Activated CD4-positive, alpha-beta T cell treated with anti-CD3 and anti-CD28 coated beads, Interleukin-2, amount 10 ng/mL, durations not matched to agents 24 days and 14 days (primary cell): ENCODE data around the gene SUMF2. TPM values are rescaled to one million over a fixed set of nuclear protein-coding genes. Genes with fewer than 3 reads are reported as not detected.
"Not testable (repeated sequence)": the region's sequence is repeated elsewhere in the genome, so short reads cannot be mapped to it uniquely, and the experiment has no call there.

Source experiments
- DNase-seq: peaks from one replicate; pipeline ENCODE4 v3.0.0; 2022
- H3K27ac Mint-ChIP-seq: one replicate; pipeline ENCODE4 v1.8.0; 2022; ENCODE audit warnings: mild to moderate bottlenecking, mixed read lengths
- H3K27me3 Mint-ChIP-seq: one replicate; pipeline ENCODE4 v1.8.0; 2022; ENCODE audit warnings: mixed read lengths
- H3K36me3 Mint-ChIP-seq: one replicate; pipeline ENCODE4 v1.8.0; 2022; ENCODE audit warnings: low read depth, mild to moderate bottlenecking, mixed read lengths
- H3K4me1 Mint-ChIP-seq: one replicate; pipeline ENCODE4 v1.8.0; 2021; ENCODE audit warnings: mixed read lengths
- H3K4me3 Mint-ChIP-seq: one replicate; pipeline ENCODE4 v1.8.0; 2022; ENCODE audit warnings: mild to moderate bottlenecking, moderate library complexity, mixed read lengths
- H3K9me3 Mint-ChIP-seq: one replicate; pipeline ENCODE4 v1.8.0; 2021; ENCODE audit warnings: mixed read lengths
- intact Hi-C: fragments of 100-400 bp; cut with micrococcal nuclease; formaldehyde crosslinking; loops from one replicate; pipeline ENCODE4 v1.15.1; 2023
- total RNA-seq: library from RNA; stranded (reverse); gene quantifications from 2 replicates; pipeline ENCODE4 v1.2.3, GENCODE V29; 2022

The SUMF2 gene
- 154 and 161 TPM in 2 replicates for total RNA-seq

DNA sequence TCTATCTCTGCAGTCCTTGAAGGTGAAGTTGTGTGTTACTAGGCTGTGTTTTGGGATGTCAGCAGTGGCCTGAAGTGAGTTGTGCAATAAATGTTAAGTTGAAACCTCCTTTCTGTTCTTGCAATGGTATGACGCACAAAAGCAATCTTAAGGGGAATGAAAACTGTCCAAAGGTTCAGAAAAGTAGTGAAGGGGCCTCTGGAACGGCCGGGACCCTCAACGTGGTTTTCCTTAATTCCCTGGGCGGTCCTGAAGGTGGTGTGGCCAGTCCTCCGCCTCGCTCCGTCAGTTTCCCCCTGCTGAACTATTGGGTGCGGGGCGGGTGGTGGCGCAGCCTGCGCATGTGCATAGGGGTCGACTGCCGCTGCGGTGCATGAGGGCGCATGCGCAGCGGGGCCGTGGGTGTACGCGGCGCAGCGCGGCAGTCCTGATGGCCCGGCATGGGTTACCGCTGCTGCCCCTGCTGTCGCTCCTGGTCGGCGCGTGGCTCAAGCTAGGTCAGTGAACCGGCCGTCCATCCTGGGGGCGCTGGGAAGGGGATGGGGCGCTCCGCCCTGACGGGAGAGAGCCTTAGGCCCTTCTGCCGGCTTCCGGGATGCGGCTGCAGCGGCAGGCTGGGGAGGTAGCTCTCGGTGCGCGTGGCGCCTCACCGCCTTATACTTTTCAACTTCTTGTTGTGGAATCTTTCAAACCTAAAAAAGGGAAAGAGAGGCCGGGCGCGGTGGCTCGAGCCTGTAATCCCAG, at the start of gene SUMF2:
SUMF2 (plus strand) TSS at position 405 of the 744 bp plus-strand sequence; CDS start at position 431, 26 bp downstream.
- H3K9me3 Mint-ChIP-seq = no peaks in the 10 kb centered on the region
- DNase-seq = peak; percentile 97
- H3K36me3 Mint-ChIP-seq = peaks cover 50% of the 10 kb centered on the region
- intact Hi-C loops = loop anchor here (1.0 to 2.0 kb wide), 4 partner anchors 13 to 99 kb away; partner anchors contain the start of genes CCT6A, CHCHD2, NIPSNAP2 and PSPH
- H3K4me3 Mint-ChIP-seq = peak within 1 kb of the TSS; percentile 94
- H3K27me3 Mint-ChIP-seq = peaks cover 2% of the 10 kb centered on the region
- H3K27ac Mint-ChIP-seq = peak within 1 kb of the TSS; percentile 96
- peaks cover 34% of the 10 kb centered on the region for H3K4me1 Mint-ChIP-seq

DNA sequence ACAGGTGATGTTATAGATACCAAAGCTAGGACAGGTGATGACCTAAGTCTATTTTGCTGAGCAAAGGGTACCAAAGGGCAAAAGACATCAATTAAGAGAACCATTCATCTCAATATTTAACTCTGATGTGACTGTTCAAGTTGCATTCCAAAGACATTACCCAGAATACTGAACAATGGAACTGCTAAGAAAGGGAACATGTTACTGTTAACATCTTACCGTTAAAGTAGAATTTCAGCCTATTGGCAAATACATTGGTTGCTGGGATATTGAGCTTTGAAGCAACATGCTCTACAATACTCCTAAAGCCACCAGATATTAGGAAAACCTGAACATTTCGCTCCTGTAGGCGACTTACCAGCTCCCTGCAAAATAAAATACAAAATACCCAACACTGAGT, 47.1 kb upstream of the SUMF2 start:
- H3K36me3 Mint-ChIP-seq = peaks cover 16% of the 10 kb centered on the region
- H3K27me3 Mint-ChIP-seq, intact Hi-C loops, H3K27ac Mint-ChIP-seq, DNase-seq, H3K4me3 Mint-ChIP-seq, H3K4me1 Mint-ChIP-seq, H3K9me3 Mint-ChIP-seq: not testable (repeated sequence)

DNA sequence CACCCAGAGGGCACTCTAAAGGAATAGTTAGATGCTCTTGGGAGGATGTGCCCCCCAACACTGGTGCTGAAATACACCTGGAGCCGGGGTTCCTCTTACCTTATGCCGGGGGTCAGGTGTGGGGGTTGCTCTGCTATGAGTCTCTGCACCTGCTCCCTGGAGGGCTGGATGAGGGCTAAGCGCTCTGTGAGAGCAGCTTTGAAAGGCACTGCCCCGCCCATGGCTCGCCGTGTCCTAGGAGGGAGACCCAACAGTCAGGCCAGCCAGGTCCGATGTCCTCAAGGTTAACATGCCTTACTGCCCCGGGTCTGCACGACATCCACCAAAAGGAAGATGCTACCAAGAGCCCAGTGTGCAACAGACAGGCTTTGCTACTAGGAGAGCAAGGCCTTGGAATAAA, 44.6 kb upstream of the SUMF2 start:
- Mint-ChIP-seq H3K4me1 (no peaks in the 10 kb centered on the region), H3K27me3 (no peaks in the 10 kb centered on the region), H3K9me3 (no peaks in the 10 kb centered on the region)

DNA sequence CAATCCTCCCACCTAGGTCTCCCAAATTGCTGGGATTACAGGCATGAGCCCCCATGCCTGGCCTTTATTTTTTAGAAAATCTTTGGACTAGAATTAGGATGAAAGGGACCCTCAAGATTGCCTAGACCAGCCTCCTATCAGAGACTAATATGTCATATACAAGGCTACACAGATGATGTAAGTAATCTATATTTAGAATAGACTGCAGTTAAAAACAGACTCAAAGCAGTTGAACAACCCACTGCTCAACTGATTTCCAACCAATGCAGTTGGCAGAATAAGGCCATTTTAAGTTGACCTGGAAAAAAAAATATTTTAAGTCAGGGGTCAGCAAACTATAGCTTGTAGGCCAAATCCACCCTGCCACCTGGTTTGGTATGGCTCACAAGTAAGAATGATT, 40.6 kb upstream of the SUMF2 start:
- intact Hi-C loops = no loop called here
- H3K27me3 Mint-ChIP-seq = no peaks in the 10 kb centered on the region
- DNase-seq = no peak
- H3K4me1 Mint-ChIP-seq = no peaks in the 10 kb centered on the region
- H3K4me3 Mint-ChIP-seq = no peak overlapping the region
- H3K27ac Mint-ChIP-seq = no peak overlapping the region
- H3K9me3 Mint-ChIP-seq = no peaks in the 10 kb centered on the region
- peaks cover 17% of the 10 kb centered on the region for H3K36me3 Mint-ChIP-seq

More for the DNA sequence above, 44.6 kb upstream of the SUMF2 start:
- intact Hi-C loops = no loop called here
- Mint-ChIP-seq H3K4me3 (no peak overlapping the region), H3K27ac (no peak overlapping the region), H3K36me3 (peaks cover 14% of the 10 kb centered on the region)
- no peak for DNase-seq

DNA sequence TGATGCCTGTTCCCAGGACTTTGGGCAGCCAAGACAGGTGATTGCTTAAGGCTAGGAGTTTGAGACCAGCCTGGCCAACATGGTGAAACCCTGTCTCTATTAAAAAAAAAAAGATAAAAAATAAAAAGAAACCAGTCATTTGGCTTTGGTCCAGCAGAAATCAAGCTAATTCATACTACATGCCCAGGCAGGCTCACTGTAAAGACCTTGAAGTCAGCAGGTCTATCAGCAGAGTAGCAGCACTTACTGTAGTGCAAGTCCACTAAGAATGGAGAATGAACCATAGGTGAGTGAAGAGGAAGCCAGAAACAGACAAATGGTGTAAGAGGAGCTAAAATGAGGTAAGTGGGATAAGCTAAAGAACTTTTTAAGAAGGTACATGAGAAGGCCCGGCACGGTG, 37.5 kb upstream of the SUMF2 start:
- Mint-ChIP-seq H3K9me3 (no peaks in the 10 kb centered on the region), H3K27me3 (no peaks in the 10 kb centered on the region), H3K4me3 (no peak overlapping the region), H3K27ac (peak overlapping the region; percentile 9), H3K4me1 (no peaks in the 10 kb centered on the region), H3K36me3 (peaks cover 10% of the 10 kb centered on the region)
- intact Hi-C loops = no loop called here
- no peak for DNase-seq

DNA sequence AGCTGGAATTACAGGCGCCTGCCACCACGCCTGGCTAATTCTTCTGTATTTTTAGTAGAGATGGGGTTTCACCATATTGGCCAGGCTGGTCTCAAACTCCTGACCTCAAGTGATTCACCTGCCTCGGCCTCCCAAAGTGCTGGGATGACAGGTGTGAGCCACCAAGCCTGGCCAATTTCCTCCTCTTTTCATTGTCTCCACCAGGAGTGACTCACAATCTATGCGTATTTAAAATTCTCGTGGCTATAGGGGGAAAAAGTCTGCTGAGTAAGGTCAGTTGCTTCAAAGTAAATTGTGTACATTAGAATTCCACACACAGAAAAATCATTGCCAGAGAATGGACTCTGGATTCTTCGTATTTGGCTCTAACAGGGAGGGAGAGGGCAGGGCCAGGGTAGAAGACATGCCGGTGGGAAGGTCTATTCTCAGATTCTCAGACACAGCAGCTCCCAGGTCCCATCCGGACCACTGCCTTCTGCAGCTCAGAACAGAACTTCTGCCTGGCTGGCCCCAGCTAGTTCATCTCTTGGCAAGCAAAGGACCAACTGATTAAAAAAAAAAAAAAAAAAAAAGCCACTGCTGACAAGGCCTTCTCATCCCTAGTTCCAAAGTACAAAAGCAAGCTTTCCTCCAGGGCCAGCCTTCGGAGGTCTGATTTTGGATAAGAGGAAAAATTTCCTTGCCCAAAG, 35.0 kb upstream of the SUMF2 start:
- Mint-ChIP-seq H3K36me3 (peaks cover 12% of the 10 kb centered on the region), H3K27me3 (no peaks in the 10 kb centered on the region), H3K27ac (no peak overlapping the region), H3K9me3 (no peaks in the 10 kb centered on the region), H3K4me1 (peaks cover 8% of the 10 kb centered on the region), H3K4me3 (no peak overlapping the region)
- DNase-seq = no peak
- intact Hi-C loops = no loop called here

DNA sequence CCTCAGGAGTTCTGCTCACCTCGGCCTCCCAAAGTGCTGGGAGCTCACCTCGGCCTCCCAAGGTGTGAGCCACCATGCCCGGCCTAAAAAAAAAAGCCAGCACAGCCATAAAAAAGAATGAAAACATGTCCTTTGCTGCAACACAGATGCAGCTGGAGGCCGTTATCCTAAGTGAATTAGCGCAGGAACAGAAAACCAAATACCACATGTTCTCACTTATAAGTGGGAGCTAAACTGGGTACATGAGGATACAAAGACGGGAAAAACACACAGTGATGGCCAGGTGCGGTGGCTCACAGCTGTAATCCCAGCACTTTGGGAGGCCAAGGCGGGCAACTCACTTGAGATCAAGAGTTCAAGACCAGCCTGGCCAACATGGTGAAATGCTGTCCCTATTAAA, 33.7 kb upstream of the SUMF2 start:
- no peak overlapping the region for H3K4me3 Mint-ChIP-seq
- peaks cover 8% of the 10 kb centered on the region for H3K4me1 Mint-ChIP-seq
- intact Hi-C loops = no loop called here
- peaks cover 12% of the 10 kb centered on the region for H3K36me3 Mint-ChIP-seq
- H3K9me3 Mint-ChIP-seq = no peaks in the 10 kb centered on the region
- H3K27me3 Mint-ChIP-seq = no peaks in the 10 kb centered on the region
- no peak for DNase-seq
- H3K27ac Mint-ChIP-seq = no peak overlapping the region

DNA sequence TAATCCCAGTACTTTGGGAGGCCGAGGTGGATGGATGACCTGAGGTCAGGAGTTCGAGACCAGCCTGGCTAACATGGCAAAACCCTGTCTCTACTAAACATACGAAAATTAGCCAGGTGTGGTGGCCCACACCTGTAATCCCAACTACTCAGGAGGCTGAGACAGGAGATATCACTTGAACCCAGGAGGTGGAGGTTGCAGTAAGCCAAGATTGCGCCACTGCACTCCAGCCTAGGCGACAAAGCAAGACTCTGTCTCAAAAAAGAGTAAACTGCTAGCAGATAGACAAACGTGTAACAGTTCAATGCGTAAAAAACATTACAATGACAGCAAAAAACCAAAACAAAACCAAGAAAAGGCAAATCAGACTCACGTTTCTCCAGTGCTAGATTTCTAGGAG, 32.5 kb upstream of the SUMF2 start:
- H3K9me3 Mint-ChIP-seq, intact Hi-C loops, H3K4me1 Mint-ChIP-seq, DNase-seq, H3K27me3 Mint-ChIP-seq, H3K27ac Mint-ChIP-seq: not testable (repeated sequence)
- Mint-ChIP-seq H3K36me3 (peaks cover 11% of the 10 kb centered on the region), H3K4me3 (peak overlapping the region; percentile 53)

DNA sequence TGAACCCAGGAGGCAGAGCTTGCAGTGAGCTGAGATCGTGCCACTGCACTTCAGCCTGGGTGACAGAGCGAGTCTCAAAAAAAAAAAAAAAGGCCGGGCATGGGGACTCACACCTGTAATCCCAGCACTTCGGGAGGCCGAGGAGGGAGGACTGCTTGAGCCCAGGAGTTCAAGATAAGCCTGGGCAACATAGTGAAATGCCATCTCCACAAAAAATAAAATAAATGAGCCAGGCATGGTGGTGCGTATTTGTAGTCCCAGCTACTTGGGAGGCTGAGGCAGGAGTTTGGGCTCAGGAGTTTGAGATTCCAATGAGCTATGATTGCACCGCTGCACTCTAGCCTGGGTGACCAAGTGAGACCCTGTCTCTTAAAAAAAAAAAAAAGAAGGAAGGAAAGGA, 31.5 kb upstream of the SUMF2 start:
- intact Hi-C loops, H3K27ac Mint-ChIP-seq, H3K4me1 Mint-ChIP-seq, H3K9me3 Mint-ChIP-seq, H3K27me3 Mint-ChIP-seq, H3K36me3 Mint-ChIP-seq, DNase-seq: not testable (repeated sequence)
- H3K4me3 Mint-ChIP-seq = peak overlapping the region; percentile 53

DNA sequence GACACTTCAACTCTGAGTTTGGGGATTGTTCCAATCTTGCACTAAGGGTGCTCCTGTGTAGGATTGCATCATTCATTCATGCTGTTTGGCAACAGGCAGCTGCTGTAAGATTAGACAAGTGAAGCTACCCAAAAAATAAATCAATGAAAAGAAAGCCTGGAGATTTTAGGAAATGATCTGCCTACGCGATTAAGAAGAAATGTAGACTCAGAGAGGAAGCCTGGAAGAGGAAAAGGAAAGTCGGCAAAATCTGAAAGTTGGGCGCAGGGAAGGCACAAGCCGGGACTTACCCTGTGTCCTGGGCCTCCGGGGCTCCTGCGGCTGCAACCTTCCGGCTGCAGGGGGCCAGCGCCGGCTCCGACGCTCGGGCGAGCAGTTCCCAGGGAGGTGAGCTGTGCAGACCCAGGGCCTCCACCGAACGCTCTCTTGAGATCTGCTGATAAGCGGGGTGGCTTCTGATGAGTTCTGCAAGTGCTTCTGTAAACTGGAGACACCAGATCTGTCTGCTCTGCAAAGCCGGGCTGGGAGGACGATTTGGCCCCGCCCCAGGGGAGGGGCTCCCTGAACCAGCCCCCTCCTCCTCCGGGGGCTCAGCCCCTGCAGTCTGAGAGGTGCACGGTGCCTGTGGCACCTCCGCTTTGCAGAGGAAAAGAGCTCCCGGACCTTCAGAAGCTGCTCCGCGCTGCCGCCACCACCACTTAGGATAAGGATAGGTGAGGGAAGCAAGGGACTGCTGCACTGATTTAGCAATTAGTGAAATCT, 30.2 kb upstream of the SUMF2 start:
- no peaks in the 10 kb centered on the region for H3K27me3 Mint-ChIP-seq

DNA sequence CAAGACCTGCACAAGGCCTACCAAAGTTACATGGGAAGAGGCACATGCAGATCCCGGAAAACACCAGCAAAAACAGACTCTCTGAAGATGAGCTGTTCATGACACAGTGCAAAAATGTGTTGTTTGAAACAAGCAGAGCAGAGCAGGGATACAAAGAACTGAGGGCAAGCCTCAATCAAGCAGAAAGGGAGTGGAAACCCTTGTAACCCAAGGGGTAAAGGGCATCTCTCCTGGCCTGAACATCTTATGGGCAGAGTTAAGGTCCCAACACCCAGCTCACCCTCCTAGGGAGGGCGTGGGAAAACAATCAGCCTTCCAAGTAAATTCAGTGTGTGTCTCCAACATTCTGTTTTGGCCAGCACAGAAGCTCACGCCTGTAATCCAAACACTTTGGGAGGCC, 23.4 kb upstream of the SUMF2 start:
- H3K9me3 Mint-ChIP-seq = no peaks in the 10 kb centered on the region
- no peak for DNase-seq
- H3K27me3 Mint-ChIP-seq = no peaks in the 10 kb centered on the region
- no peak overlapping the region for H3K27ac Mint-ChIP-seq
- H3K4me1 Mint-ChIP-seq = no peaks in the 10 kb centered on the region
- intact Hi-C loops = no loop called here
- H3K4me3 Mint-ChIP-seq = no peak overlapping the region
- H3K36me3 Mint-ChIP-seq = peaks cover 10% of the 10 kb centered on the region

More for the DNA sequence above, 30.2 kb upstream of the SUMF2 start:
- no peaks in the 10 kb centered on the region for H3K9me3 Mint-ChIP-seq
- H3K27ac Mint-ChIP-seq = peak overlapping the region; percentile 56
- intact Hi-C loops = loop anchor here (1.0 kb wide), 1 partner anchor 17 kb away; the partner anchor contains the start of genes CCT6A and PSPH
- peaks cover 8% of the 10 kb centered on the region for H3K4me1 Mint-ChIP-seq
- H3K4me3 Mint-ChIP-seq = peak overlapping the region; percentile 85
- peaks cover 7% of the 10 kb centered on the region for H3K36me3 Mint-ChIP-seq
- DNase-seq = peak; percentile 94

DNA sequence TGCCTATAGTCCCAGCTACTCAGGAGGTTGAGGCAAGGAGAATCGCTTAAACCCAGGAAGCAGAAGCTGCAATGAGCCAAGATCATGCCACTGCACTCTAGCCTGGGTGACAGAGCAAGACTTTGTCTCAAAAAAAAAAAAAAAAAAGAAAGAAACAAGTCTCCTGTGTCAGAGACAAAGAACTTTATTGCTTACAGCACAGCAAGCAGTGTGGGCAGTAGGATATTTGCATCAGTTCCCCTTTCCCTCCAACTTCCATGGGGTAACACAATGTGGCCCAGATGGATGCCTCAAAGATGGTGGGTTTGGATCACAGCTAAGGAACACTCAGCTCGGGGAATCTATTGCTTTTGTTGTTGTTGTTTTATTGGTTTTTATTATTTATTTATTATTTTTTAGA, 18.3 kb upstream of the SUMF2 start:
- intact Hi-C loops, H3K36me3 Mint-ChIP-seq, H3K27me3 Mint-ChIP-seq, DNase-seq, H3K4me3 Mint-ChIP-seq, H3K9me3 Mint-ChIP-seq, H3K27ac Mint-ChIP-seq: not testable (repeated sequence)
- H3K4me1 Mint-ChIP-seq = peaks cover 11% of the 10 kb centered on the region

DNA sequence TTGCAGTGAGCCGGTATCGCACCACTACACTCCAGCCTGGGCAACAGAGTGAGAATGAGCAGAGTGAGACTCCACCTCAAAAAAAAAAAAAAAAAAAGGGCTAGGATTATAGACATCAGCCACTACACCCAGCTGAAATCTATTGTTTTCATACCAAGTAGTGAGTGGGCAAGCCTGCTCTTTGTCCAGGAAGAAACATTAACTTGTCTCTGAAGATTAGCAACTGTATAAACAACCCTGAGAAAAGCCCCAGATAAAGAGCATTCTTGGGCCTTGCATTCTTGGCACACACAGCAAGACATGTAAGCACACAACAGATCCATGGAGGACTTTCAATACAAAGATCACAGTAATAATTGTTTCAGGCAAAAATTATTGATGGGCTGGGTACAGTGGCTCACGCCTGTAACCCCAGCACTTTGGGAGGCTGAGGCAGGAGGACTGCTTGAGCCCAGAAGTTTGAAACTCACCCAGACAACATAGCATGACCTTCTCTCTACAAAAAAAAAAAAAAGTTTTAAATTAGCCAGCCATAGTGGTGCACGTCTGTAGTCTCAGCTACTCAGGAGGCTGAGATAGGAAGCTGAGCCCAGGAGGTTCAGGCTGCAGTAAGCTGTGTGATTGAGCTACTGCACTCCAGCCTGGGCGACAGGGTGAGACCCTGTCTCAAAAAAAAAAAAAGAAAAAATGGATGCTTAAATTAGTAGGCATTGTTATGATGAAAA, 17.2 kb upstream of the SUMF2 start:
- Mint-ChIP-seq H3K4me3 (no peak overlapping the region), H3K9me3 (no peaks in the 10 kb centered on the region), H3K27ac (no peak overlapping the region)

More for the DNA sequence above, 17.2 kb upstream of the SUMF2 start:
- no peak for DNase-seq
- peaks cover 12% of the 10 kb centered on the region for H3K36me3 Mint-ChIP-seq
- H3K27me3 Mint-ChIP-seq = no peaks in the 10 kb centered on the region
- intact Hi-C loops = no loop called here
- H3K4me1 Mint-ChIP-seq = peaks cover 11% of the 10 kb centered on the region
